DMS53 (cell line): ENCODE results near the gene SLC22A2.
"Not testable (repeated sequence)": the region's sequence is repeated elsewhere in the genome, so short reads cannot be mapped to it uniquely, and the experiment has no call there.

Source experiments
- DNase-seq: peaks from one replicate; lab custom pipeline; 2025; lab: John Stamatoyannopoulos, UW

The SLC22A2 gene

GRCh38 chr6:160248538-160248937 is 10.1 kb downstream of the SLC22A2 start:
- no peak for DNase-seq

- DNase-seq = no peak
These were observed 11.2 kb downstream of the SLC22A2 start for GRCh38 chr6:160247457-160247883.

DNA sequence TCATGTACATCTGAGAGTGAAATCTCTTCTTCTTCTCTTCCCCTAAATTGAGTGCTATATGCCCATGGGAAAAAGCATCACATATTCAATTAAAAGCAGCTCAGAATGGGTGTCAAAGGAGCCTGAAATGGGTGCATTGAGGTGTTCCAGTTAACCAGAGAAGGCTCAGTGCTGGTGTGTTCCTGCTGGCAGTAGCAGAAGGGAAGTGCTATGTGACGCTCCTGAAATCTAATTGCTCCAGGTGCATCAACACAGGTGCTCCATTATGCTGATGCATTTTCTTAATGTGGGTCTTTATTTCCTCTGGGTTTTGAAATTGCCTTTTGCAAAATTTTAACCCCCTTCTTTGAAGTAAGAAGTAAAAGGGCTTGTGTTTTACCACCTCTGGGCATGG is 17.9 kb downstream of the SLC22A2 start:
- DNase-seq = no peak

GRCh38 chr6:160239929-160240690 is 18.5 kb downstream of the SLC22A2 start:
- DNase-seq = no peak

GRCh38 chr6:160238761-160239751 is 19.6 kb downstream of the SLC22A2 start:
- DNase-seq = no peak

DNA sequence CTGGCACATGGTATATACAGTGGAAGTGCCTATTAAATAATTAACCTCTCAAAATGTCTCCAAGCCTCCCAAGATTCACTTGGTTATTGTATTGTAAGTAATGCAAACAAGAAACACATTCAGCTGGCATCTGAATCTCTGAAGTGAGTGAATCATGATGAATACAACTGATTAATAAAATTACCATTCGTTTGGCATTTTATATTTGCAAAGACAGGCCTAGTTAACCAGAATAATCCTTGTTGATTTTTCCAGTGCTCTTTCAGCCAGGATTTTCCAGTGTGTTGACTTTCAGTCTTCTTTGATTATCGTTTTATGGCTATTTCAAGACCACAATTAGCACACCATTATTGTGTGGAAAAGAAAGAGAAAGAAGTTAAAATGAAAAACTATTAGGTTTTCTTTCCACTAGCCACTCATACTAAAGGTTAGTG is 20.3 kb downstream of the SLC22A2 start:
- DNase-seq = no peak

GRCh38 chr6:160237597-160238275 is 20.9 kb downstream of the SLC22A2 start:
- not testable (repeated sequence) for DNase-seq

- DNase-seq = not testable (repeated sequence)
These were observed 22.3 kb downstream of the SLC22A2 start for GRCh38 chr6:160236235-160236872.

GRCh38 chr6:160233950-160234640 is 24.5 kb downstream of the SLC22A2 start:
- not testable (repeated sequence) for DNase-seq

GRCh38 chr6:160227769-160228161 is 30.9 kb downstream of the SLC22A2 start:
- no peak for DNase-seq

- no peak for DNase-seq
These were observed 31.4 kb downstream of the SLC22A2 start for GRCh38 chr6:160227038-160227768.

DNA sequence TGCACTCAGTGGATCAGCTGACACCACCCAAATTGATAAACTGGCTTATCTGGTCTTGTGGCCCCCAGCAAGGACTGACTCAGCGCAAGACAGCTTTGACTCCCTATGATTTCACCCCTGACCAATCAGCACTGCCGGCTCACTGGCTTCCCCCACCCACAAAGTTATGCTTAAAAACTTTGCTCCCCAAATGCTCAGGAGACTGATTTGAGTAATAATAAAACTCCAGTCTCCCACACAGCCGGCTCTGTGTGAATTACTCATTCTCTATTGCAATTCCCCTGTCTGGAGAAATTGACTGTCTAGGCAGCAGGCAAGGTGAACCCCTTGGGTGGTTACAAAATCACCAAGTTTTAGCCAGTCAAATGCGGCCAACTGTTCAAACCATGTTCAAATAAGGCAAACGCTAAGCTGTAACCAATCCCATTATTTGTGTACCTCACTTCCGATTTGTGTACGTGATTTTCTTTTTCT is 32.5 kb downstream of the SLC22A2 start:
- DNase-seq = no peak

GRCh38 chr6:160224639-160225237 is 33.9 kb downstream of the SLC22A2 start:
- DNase-seq = no peak

DNA sequence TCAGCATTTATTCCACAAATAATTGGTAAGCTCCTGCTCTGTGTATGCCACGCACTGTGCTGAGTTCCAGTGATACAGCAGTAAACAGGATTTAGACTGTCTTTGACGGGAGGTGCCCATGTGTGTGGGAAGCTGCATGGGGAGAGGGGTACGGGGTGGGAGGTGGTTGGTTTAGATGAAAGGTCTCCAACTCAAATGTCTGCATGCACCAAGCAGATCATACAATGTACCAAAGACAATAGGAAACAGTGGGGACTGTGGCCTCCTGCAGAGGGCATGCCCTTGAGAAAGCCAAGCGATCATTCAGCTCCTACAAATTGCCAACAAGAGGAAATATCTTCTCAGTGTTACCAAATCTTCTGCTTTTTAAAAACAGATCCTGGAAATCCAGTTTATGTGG is 36.1 kb downstream of the SLC22A2 start:
- DNase-seq = no peak

DNA sequence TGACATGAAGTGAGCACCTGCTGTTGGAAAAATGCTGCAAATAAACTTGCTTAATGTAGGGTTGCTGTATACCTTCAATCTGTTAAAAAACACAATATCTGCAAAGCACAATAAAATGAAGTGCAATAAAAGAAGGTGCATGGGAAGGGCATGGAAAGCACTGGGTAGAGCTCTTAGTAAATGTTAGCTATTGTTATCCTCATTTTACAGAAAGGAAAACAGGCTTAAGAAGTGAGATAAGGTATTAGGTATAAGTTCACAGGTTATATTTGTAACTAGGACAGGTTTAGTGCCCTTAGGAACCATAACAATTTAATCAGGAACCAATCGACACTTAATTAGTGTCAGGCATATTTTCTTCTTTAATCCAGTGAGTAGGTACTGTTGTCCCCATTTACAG is 36.7 kb downstream of the SLC22A2 start:
- no peak for DNase-seq

DNA sequence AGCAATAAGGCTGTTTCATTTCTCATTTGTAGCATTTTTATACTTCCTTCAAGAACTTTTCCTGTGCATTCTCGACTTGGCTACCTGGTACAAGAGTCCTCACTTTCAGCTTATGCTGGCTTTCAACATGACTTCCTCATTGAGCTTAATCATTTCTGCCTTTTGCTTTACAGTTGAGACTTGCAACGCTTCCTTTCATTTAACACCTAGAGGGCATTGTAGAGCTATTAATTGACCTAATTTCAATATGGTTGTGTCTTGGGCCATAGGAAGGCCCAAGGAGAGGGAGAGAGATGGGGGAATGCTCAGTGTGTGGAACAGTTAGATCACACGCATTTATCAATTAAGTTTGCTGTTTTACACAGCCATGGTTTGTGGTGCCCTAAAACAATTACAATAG is 37.2 kb downstream of the SLC22A2 start:
- peak; percentile 65 for DNase-seq

DNA sequence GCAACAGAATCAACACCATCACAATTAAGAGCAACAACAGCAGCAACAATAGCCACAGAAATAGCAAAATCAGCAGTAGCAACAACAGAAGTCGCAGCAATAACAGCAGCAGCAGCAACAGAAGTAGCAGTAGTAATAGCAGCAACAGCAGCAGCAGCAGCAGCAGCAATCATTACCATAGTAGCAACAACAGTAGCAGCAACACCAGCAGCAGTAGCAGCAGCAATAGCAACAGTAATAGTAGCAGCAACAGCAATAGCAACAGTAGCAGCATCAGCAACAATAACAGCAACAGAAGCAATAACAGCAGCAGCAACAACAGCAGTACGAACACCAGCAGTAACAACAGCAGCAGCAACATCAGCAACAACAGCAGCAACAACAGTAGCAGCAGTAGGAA is 39.8 kb downstream of the SLC22A2 start:
- DNase-seq = peak; percentile 21

- no peak for DNase-seq
These were observed 40.8 kb downstream of the SLC22A2 start for GRCh38 chr6:160217863-160218262.

DNA sequence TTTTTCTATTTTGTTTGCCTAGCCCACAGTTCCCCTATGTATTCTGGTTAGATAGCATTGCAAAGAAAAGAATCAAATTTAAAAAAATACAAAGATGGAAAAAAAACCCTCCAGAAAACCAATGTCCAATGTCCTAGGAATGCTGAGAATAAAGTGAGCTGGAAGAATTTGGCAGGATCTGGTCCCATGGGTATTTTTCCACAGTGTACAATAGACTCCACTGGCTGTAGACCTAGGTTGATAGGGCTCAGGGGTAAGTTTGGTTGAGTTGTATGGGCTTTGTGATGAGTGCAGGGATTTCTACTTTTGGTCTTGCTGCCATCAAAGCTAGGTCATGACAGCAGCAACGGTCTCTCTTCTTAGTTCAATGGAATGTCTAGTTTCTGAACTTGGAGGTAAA is 41.5 kb downstream of the SLC22A2 start:
- DNase-seq = no peak

- DNase-seq = no peak
These were observed 43.4 kb downstream of the SLC22A2 start for GRCh38 chr6:160215232-160215631.
